ENCODE measurements around the gene MET. TPM values are rescaled to one million over a fixed set of nuclear protein-coding genes. Genes with fewer than 3 reads are reported as not detected.

The MET gene
- total RNA-seq, 2 donors from 2014 or later, result 41.2 TPM

- intact Hi-C loops (cut with DNase I, micrococcal nuclease), result no loop called here
- DNase-seq (no peak), ATAC-seq (no peak)
These were observed 17.8 kb downstream of the MET start for GRCh38 chr7:116689790-116690259.

- DNase-seq (no peak), ATAC-seq (no peak)
- intact Hi-C loops (cut with DNase I, micrococcal nuclease), result no loop called here
These were observed 19.7 kb downstream of the MET start for GRCh38 chr7:116691664-116692063.

- ATAC-seq (peak; percentile 53), DNase-seq (no peak)
- intact Hi-C loops (cut with DNase I, micrococcal nuclease), result no loop called here
These were observed 20.7 kb downstream of the MET start for GRCh38 chr7:116692401-116693308.

- intact Hi-C loops (cut with DNase I, micrococcal nuclease), result no loop called here
- ATAC-seq (no peak), DNase-seq (no peak)
These were observed 24.7 kb downstream of the MET start for GRCh38 chr7:116696707-116697106.

GRCh38 chr7:116697152-116697551 lies 25.2 kb downstream of the MET start:
- intact Hi-C loops (cut with DNase I, micrococcal nuclease), result no loop called here
- DNase-seq (no peak), ATAC-seq (no peak)

- no peak for DNase-seq
- ATAC-seq, result no peak
- intact Hi-C loops (cut with DNase I, micrococcal nuclease), result no loop called here
These were observed 25.8 kb downstream of the MET start for GRCh38 chr7:116697761-116698160.

GRCh38 chr7:116698396-116698795 lies 26.4 kb downstream of the MET start:
- ATAC-seq, result no peak
- intact Hi-C loops (cut with DNase I, micrococcal nuclease), result no loop called here
- DNase-seq, result no peak

- no peak for DNase-seq
- ATAC-seq, result no peak
- intact Hi-C loops (cut with DNase I, micrococcal nuclease), result no loop called here
These were observed 27.1 kb downstream of the MET start for GRCh38 chr7:116698930-116699721.

- intact Hi-C loops (cut with DNase I, micrococcal nuclease), result no loop called here
- ATAC-seq, result no peak
- no peak for DNase-seq
These were observed 27.7 kb downstream of the MET start for GRCh38 chr7:116699722-116700120.

- ATAC-seq (no peak), DNase-seq (no peak)
- intact Hi-C loops (cut with DNase I, micrococcal nuclease), result no loop called here
These were observed 30.2 kb downstream of the MET start for GRCh38 chr7:116702046-116702785.

- ATAC-seq, result no peak
- intact Hi-C loops (cut with DNase I, micrococcal nuclease), result no loop called here
- DNase-seq, result no peak
These were observed 32.7 kb downstream of the MET start for GRCh38 chr7:116704650-116705228.

- intact Hi-C loops (cut with DNase I, micrococcal nuclease), result no loop called here
- DNase-seq, result no peak
- ATAC-seq, result no peak
These were observed 33.4 kb downstream of the MET start for GRCh38 chr7:116705419-116705818.

- intact Hi-C loops (cut with DNase I, micrococcal nuclease), result no loop called here
- ATAC-seq, result peak; percentile 86
- DNase-seq, result no peak
These were observed 34.7 kb downstream of the MET start for GRCh38 chr7:116706668-116707126.

- intact Hi-C loops (cut with DNase I, micrococcal nuclease), result no loop called here
- ATAC-seq (no peak), DNase-seq (no peak)
These were observed 35.3 kb downstream of the MET start for GRCh38 chr7:116707289-116707688.

GRCh38 chr7:116708248-116708647 lies 36.3 kb downstream of the MET start:
- DNase-seq, result no peak
- ATAC-seq, result no peak
- intact Hi-C loops (cut with DNase I, micrococcal nuclease), result no loop called here

- ATAC-seq, result no peak
- no peak for DNase-seq
- intact Hi-C loops (cut with DNase I, micrococcal nuclease), result no loop called here
These were observed 36.9 kb downstream of the MET start for GRCh38 chr7:116708861-116709260.

GRCh38 chr7:116709336-116709735 lies 37.3 kb downstream of the MET start:
- ATAC-seq (no peak), DNase-seq (no peak)
- intact Hi-C loops (cut with DNase I, micrococcal nuclease), result no loop called here

- no peak for DNase-seq
- intact Hi-C loops (cut with DNase I, micrococcal nuclease), result no loop called here
These were observed 38.9 kb downstream of the MET start for GRCh38 chr7:116710764-116711452.

More at GRCh38 chr7:116710764-116711452, 38.9 kb downstream of the MET start:
- ATAC-seq, result no peak

Data from left colon (tissue), 2 donors.